AG04449 (cell line): ENCODE data around the gene UBA7.

Source experiments
- CTCF ChIA-PET: fragments of 350-600 bp; formaldehyde crosslinking; extraction: SDS; loops from one replicate; lab custom pipeline; 2021; ENCODE audit warnings: antibody characterized with exemption; lab: Yijun Ruan, JAX
- POLR2A ChIA-PET: fragments of 400-600, 350-600 bp; formaldehyde crosslinking; extraction: SDS; loops from one replicate; lab custom pipeline; 2020; ENCODE audit warnings: antibody characterized with exemption, inconsistent platforms; lab: Yijun Ruan, JAX
- DNase-seq: peaks from one replicate; pipeline ENCODE4 v3.0.0-alpha.2; 2010; ENCODE audit warnings: low read depth, low spot score
- H3K4me3 ChIP-seq: 2 replicates; pipeline ENCODE4 v1.5.1; 2011; ENCODE audit warnings: low read depth, mild to moderate bottlenecking, control low read depth, low read length
- TF ChIP-seq, protein P1 (sequence below): IDR thresholded peaks from one replicate; pipeline ENCODE4 v1.5.1; 2011; ENCODE audit warnings: mild to moderate bottlenecking, moderate library complexity, low read length, control low read depth, inconsistent platforms; ENCODE audit not compliant: insufficient read depth; ENCODE audit errors: missing control alignments

Gene UBA7

DNA sequence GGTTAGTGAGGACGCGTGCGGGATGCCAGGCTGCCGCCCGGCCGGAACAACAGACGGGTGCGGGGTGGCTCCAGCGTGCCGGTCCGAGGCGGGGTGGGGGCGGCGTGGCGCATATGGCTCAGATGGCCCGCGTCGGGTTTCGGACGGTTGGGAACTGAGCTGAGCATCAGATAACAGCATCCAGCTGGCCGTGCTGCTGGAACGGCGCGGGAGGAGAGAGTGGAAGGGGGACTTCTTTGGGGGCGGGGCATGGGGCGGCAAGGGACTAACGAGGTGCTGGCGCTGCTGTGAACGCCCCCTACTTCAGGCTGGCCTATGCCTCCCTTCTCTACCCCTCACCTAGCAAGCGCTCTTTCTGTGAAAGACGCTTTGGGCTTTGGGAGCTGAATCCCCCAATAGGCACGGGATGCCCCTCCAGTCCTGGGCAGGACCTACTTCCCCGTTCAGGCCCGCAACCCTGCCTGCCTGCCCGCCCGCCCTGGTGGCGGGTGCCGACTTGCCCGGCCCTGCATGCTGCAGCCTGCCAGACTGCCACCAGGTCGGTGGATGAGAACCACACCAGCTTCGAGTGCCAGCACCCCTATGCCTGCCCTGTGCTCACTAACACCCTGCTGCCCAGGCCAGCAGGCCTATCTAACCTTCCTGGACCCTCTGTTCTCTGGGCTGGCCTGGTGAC is 10.2 kb downstream of the UBA7 start:
- TF ChIP-seq, protein P1, sequence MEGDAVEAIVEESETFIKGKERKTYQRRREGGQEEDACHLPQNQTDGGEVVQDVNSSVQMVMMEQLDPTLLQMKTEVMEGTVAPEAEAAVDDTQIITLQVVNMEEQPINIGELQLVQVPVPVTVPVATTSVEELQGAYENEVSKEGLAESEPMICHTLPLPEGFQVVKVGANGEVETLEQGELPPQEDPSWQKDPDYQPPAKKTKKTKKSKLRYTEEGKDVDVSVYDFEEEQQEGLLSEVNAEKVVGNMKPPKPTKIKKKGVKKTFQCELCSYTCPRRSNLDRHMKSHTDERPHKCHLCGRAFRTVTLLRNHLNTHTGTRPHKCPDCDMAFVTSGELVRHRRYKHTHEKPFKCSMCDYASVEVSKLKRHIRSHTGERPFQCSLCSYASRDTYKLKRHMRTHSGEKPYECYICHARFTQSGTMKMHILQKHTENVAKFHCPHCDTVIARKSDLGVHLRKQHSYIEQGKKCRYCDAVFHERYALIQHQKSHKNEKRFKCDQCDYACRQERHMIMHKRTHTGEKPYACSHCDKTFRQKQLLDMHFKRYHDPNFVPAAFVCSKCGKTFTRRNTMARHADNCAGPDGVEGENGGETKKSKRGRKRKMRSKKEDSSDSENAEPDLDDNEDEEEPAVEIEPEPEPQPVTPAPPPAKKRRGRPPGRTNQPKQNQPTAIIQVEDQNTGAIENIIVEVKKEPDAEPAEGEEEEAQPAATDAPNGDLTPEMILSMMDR: peak; percentile 13
- POLR2A ChIA-PET: interaction anchor here (0.6 to 2.1 kb wide), 8 partner anchors 9 to 353 kb away, joined by 3 to 8 read pairs (median 4); partner anchors contain the start of genes IP6K1, MON1A and RBM6

DNA sequence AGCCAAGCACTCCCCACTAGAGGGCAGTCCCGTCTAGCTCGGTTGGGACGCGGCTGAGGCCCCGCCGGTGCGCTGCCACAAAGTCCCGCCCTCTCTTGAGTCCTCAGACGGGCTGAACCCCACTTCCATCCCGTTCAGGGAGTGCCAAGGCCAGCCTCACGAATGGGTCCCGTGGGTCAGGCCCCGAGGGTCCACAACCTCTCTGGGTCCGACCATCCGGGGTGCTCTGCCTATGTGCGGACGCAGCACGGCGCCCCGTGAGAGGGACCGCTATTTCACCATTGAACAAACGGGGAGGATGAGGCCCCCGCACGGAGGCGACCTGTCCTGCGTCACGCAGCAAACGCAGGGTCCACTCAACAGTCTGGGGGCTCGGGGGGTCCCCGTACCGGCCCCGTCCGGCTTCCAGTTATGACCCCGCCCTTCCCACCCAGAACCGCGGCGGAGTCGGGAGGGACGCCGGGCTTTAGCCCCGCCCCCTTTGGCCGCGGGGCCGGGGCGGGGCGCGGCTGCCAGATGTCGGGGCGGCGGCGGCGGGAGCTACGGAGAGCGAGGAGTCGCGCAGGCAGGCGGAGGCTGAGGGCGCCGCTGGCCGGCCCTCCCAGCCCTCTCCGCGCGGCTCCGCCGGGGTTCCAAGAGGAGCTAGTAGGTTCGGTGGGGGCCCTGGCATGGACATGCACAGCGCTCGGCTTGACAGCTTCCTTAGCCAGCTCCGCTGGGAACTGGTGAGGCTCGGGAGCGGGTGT is 10.9 kb downstream of the UBA7 start, which contains the start of gene INKA1:
TSS of gene INKA1 (plus strand) at position 543 of the 746 bp plus-strand sequence. CDS start at position 675, 132 bp downstream.
- no peak for DNase-seq
- H3K4me3 ChIP-seq: peak within 1 kb of the TSS; percentile 87
- TF ChIP-seq, protein P1: peak; percentile 96
- ChIA-PET POLR2A (interaction anchor here (0.6 to 2.1 kb wide), 10 partner anchors 10 to 361 kb away, joined by 3 to 8 read pairs (median 4); partner anchors contain the start of genes IP6K1, MON1A and RBM6), CTCF (interaction anchor here (0.7 to 12.8 kb wide), 33 partner anchors 9 to 389 kb away, joined by 3 to 507 read pairs (median 6); partner anchors contain the start of genes GMPPB, GNAT1, IP6K1 and MON1A)

More for the DNA sequence above, 10.2 kb downstream of the UBA7 start:
- peak overlapping the region; percentile 87 for H3K4me3 ChIP-seq
- no peak for DNase-seq
- CTCF ChIA-PET: interaction anchor here (0.7 to 12.8 kb wide), 29 partner anchors 9 to 388 kb away, joined by 3 to 507 read pairs (median 6); partner anchors contain the start of genes GMPPB, GNAT1, IP6K1 and MON1A

DNA sequence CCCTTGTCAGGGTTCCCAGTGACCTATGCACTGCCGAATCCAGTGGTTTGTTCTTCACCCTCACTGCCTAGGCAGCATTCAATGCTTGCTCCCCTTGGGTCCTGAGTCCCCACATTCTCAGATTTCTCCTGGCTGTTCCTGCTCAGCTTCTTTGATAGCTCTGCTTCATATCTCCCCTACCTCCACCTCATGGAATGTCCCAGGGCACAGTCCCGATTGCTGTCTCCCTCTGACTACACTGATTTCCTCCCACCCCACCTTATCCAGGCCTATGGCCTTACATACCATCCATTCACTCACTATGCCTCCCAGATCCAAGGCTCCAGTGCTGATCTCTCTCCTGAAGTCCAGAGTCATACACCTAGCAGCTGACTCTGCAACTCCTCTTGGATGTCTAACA is 12.6 kb downstream of the UBA7 start:
- ChIA-PET POLR2A (no interaction called here), CTCF (interaction anchor here (0.5 to 12.8 kb wide), 16 partner anchors 9 to 173 kb away, joined by 3 to 507 read pairs (median 6); partner anchors contain the start of genes IP6K1 and UBA7)
- TF ChIP-seq, protein P1: no peak
- no peak overlapping the region for H3K4me3 ChIP-seq
- no peak for DNase-seq

DNA sequence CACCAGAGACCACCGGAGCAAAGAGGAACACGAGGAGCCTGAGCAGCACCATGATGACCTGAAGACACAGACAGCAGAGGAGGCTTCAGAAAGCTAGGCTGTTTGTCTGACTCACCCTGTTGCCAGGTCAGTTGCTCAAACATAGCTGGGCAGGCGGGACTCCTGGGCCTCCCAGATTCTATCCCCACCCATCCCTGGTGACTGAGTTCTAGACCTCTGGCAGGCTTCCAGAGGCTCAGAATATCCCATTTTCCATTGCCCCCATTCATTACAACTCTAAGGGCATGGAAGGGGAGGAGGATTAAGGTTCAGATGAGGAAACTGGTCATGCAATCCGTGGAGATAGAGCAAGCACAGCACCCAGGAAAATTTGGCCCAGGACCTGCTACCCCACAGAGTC is 14.0 kb downstream of the UBA7 start, which contains the start of gene CDHR4:
TSS of gene CDHR4 (minus strand) at position 113 of the 400 bp plus-strand sequence. CDS start at position 52, 61 bp downstream.
- POLR2A ChIA-PET: interaction anchor here (0.6 to 0.9 kb wide), 3 partner anchors 13 to 145 kb away, joined by 3 to 4 read pairs (median 4); partner anchors contain the start of gene IP6K1

DNA sequence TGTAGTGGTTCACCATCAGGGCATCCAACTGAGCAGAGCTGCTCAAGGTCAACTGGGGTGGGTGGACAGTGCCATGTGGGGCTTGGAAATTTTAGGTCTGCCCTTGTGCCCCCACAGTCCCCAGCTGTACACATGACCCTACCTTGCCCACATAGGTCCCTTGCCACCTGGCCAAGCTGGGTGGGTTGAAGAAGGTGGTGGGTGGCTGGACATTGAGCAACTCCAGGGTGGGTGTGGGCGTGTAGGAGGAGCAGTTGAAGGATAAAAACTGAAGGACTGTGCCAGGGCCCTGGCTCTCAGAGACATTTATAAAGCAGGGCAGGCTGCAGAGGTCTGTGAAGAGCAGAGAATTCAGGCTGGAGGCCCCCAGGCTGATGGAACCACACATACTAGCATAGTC is 14.6 kb downstream of the UBA7 start:
- no peak for DNase-seq
- H3K4me3 ChIP-seq: no peak overlapping the region
- POLR2A ChIA-PET: interaction anchor here (0.6 to 0.9 kb wide), 2 partner anchors 13 to 146 kb away, joined by 3 to 4 read pairs; partner anchors contain the start of gene IP6K1
- CTCF ChIA-PET: interaction anchor here (0.9 to 12.8 kb wide), 5 partner anchors 7 to 259 kb away, joined by 3 to 507 read pairs (median 39); partner anchors contain the start of gene IP6K1
- TF ChIP-seq, protein P1: no peak

More for the DNA sequence above, 14.0 kb downstream of the UBA7 start, which contains the start of gene CDHR4:
- H3K4me3 ChIP-seq: no peak within 1 kb of the TSS
- CTCF ChIA-PET: interaction anchor here (0.6 to 12.8 kb wide), 5 partner anchors 7 to 260 kb away, joined by 3 to 507 read pairs (median 39); partner anchors contain the start of gene IP6K1
- TF ChIP-seq, protein P1: no peak
- DNase-seq: peak; percentile 36
